ENCODE data around the gene C5AR1. TPM values are rescaled to one million over a fixed set of nuclear protein-coding genes. Genes with fewer than 3 reads are reported as not detected.
A peak's percentile ranks its signal among the peaks of the same experiment; 100 is the strongest.

C5AR1 gene
- total RNA-seq, 4 donors from 2014 or later = 1.2 to 3.5 (median 1.8) TPM

- Histone ChIP-seq H3K4me1 (peaks cover 7 to 13% of the 10 kb centered on the region in 2 donors), H3K27ac (peak within 1 kb of the TSS in 2 of 3 donors; percentile 13 to 56), H3K9me3 (no peaks in the 10 kb centered on the region), H3K36me3 (peaks cover 0 to 14% of the 10 kb centered on the region in 2 donors), H3K27me3 (no peaks in the 10 kb centered on the region), H3K4me3 (replicated peaks in 1 of 3) (peak within 1 kb of the TSS; percentile 22 to 89 (median 46))
- WGBS, 2 donors = 2 to 5% methylated on average over 40 to 49 of the region's 63 CpGs
- intact Hi-C loops (cut with DNase I) = no loop called here
- peak; percentile 98 to 99 for DNase-seq
- peak in 1 of 2 donors; percentile 75 for TF ChIP-seq POLR2A (IDR thresholded peaks at IDR 0.05)
- TF ChIP-seq CTCF (IDR thresholded peaks at IDR 0.05) = peak; percentile 93 to 100 (median 99)
These were observed 39.4 kb downstream of the C5AR1 start, which contains the start of gene DHX34 for GRCh38 chr19:47348819-47349795. Gene DHX34 (plus strand): TSS chr19:47349315. CDS start chr19:47353031, 3,716 bp downstream.

- TF ChIP-seq POLR2A (IDR thresholded peaks at IDR 0.05) (no peak), CTCF (IDR thresholded peaks at IDR 0.05) (no peak)
- intact Hi-C loops (cut with DNase I) = no loop called here
- WGBS, 2 donors = 91 to 92% methylated on average over 6 of the region's 6 CpGs
These were observed 41.0 kb downstream of the C5AR1 start for GRCh38 chr19:47350630-47351029.

GRCh38 chr19:47351548-47351947 lies 41.9 kb downstream of the C5AR1 start:
- no peak for TF ChIP-seq CTCF (IDR thresholded peaks at IDR 0.05)
- no peak for TF ChIP-seq POLR2A (IDR thresholded peaks at IDR 0.05)
- Histone ChIP-seq H3K36me3 (peaks cover 17 to 33% of the 10 kb centered on the region in 2 donors), H3K4me1 (peaks cover 7 to 13% of the 10 kb centered on the region in 2 donors), H3K27ac (no peak overlapping the region), H3K9me3 (no peaks in the 10 kb centered on the region), H3K27me3 (no peaks in the 10 kb centered on the region), H3K4me3 (replicated peaks in 1 of 3) (no peak overlapping the region)
- WGBS, 2 donors = 84 to 87% methylated on average over 3 of the region's 3 CpGs
- intact Hi-C loops (cut with DNase I) = no loop called here
- no peak for DNase-seq

More at GRCh38 chr19:47350630-47351029, 41.0 kb downstream of the C5AR1 start:
- no peak for DNase-seq
- H3K9me3 ChIP-seq = no peaks in the 10 kb centered on the region
- H3K27ac ChIP-seq = no peak overlapping the region
- H3K36me3 ChIP-seq = peaks cover 11 to 24% of the 10 kb centered on the region in 2 donors
- peaks cover 7 to 13% of the 10 kb centered on the region in 2 donors for H3K4me1 ChIP-seq
- H3K4me3 ChIP-seq (replicated peaks in 1 of 3) = no peak overlapping the region
- no peaks in the 10 kb centered on the region for H3K27me3 ChIP-seq

DNA sequence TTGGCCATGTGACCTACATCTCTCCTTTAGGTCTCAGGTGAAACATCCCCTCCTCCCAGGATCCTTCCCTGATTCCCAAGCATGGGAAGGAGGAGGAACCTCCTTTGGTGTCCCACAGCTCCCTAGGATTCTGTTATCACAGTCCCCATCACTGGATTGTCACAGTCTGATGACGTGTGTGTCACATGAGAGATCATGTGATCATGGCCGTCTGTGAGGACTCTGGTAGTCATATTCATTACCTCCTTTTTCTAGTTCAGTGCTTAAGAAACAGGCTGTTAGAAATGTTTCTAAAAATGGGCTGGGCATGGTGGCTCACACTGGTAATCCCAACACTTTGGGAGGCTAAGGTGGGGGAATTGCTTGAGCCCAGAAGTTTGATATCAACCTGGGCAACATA lies 42.4 kb downstream of the C5AR1 start:
- no peak for DNase-seq
- H3K27ac ChIP-seq = no peak overlapping the region
- H3K4me3 ChIP-seq (replicated peaks in 1 of 3) = no peak overlapping the region
- H3K4me1 ChIP-seq = peaks cover 7 to 13% of the 10 kb centered on the region in 2 donors
- H3K36me3 ChIP-seq = peaks cover 20 to 39% of the 10 kb centered on the region in 2 donors
- no peaks in the 10 kb centered on the region for H3K27me3 ChIP-seq
- H3K9me3 ChIP-seq = no peaks in the 10 kb centered on the region
- intact Hi-C loops (cut with DNase I) = no loop called here
- WGBS, 2 donors = 67 to 71% methylated on average over 2 of the region's 2 CpGs
- no peak for TF ChIP-seq POLR2A (IDR thresholded peaks at IDR 0.05)

DNA sequence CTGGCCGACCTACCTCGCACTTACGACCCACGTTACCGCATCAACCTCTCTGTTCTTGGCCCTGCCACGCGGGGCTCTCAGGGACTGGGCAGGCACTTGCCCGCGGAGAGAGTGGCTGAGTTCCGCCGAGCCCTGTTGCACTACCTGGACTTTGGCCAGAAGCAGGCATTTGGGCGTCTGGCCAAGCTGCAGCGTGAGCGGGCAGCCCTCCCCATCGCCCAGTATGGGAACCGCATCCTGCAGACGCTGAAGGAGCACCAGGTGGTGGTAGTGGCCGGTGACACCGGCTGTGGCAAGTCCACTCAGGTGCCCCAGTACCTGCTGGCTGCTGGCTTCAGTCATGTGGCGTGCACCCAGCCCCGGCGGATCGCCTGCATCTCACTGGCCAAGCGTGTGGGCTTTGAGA lies 43.6 kb downstream of the C5AR1 start:
- Histone ChIP-seq H3K9me3 (no peaks in the 10 kb centered on the region), H3K36me3 (peaks cover 32 to 51% of the 10 kb centered on the region in 2 donors), H3K27ac (no peak overlapping the region), H3K4me1 (peaks cover 7 to 13% of the 10 kb centered on the region in 2 donors), H3K4me3 (replicated peaks in 1 of 3) (no peak overlapping the region), H3K27me3 (no peaks in the 10 kb centered on the region)
- DNase-seq = peak; percentile 40 to 72
- intact Hi-C loops (cut with DNase I) = no loop called here
- WGBS, 2 donors = 56 to 87% methylated on average over 20 to 22 of the region's 24 CpGs
- TF ChIP-seq CTCF (IDR thresholded peaks at IDR 0.05) (no peak), POLR2A (IDR thresholded peaks at IDR 0.05) (no peak)

Data from thyroid gland (tissue), 4 donors.